HG03280 (cell line): ENCODE results near the gene SETBP1.

ENCODE experiments used
- ATAC-seq: cut with Tn5 transposase; IDR thresholded peaks from one replicate; pipeline ENCODE4 v1.9.1; 2021; ENCODE audit warnings: mild to moderate bottlenecking, moderate library complexity; ENCODE audit not compliant: unreplicated experiment

SETBP1 gene

GRCh38 chr18:44955825-44956224, 275.1 kb downstream of the SETBP1 start:
- no peak for ATAC-seq

- ATAC-seq = no peak
Measured at GRCh38 chr18:44957025-44957424, 276.3 kb downstream of the SETBP1 start.

- no peak for ATAC-seq
Measured at GRCh38 chr18:44957461-44957860, 276.8 kb downstream of the SETBP1 start.

GRCh38 chr18:44958040-44958439, 277.4 kb downstream of the SETBP1 start:
- ATAC-seq = no peak

- no peak for ATAC-seq
Measured at GRCh38 chr18:44958455-44958854, 277.8 kb downstream of the SETBP1 start.

GRCh38 chr18:44959013-44959412, 278.3 kb downstream of the SETBP1 start:
- no peak for ATAC-seq

GRCh38 chr18:44960580-44960979, 279.9 kb downstream of the SETBP1 start:
- ATAC-seq = no peak

- ATAC-seq = no peak
Measured at GRCh38 chr18:44961288-44961995, 280.8 kb downstream of the SETBP1 start.

- ATAC-seq = no peak
Measured at GRCh38 chr18:44967599-44967998, 286.9 kb downstream of the SETBP1 start.

GRCh38 chr18:44968336-44968735, 287.6 kb downstream of the SETBP1 start:
- no peak for ATAC-seq

- no peak for ATAC-seq
Measured at GRCh38 chr18:44969214-44969795, 288.6 kb downstream of the SETBP1 start.

- no peak for ATAC-seq
Measured at GRCh38 chr18:44973282-44973681, 292.6 kb downstream of the SETBP1 start.

GRCh38 chr18:44974174-44974573, 293.5 kb downstream of the SETBP1 start:
- no peak for ATAC-seq

GRCh38 chr18:44977856-44978255, 297.2 kb downstream of the SETBP1 start:
- no peak for ATAC-seq

- no peak for ATAC-seq
Measured at GRCh38 chr18:44979748-44980147, 299.1 kb downstream of the SETBP1 start.

- no peak for ATAC-seq
Measured at GRCh38 chr18:44981121-44981520, 300.4 kb downstream of the SETBP1 start.

- ATAC-seq = no peak
Measured at GRCh38 chr18:44986933-44987332, 306.2 kb downstream of the SETBP1 start.

GRCh38 chr18:44987371-44987770, 306.7 kb downstream of the SETBP1 start:
- no peak for ATAC-seq

GRCh38 chr18:44988821-44989587, 308.3 kb downstream of the SETBP1 start:
- no peak for ATAC-seq

- ATAC-seq = no peak
Measured at GRCh38 chr18:44996261-44996660, 315.6 kb downstream of the SETBP1 start.

- no peak for ATAC-seq
Measured at GRCh38 chr18:44997174-44997573, 316.5 kb downstream of the SETBP1 start.

GRCh38 chr18:44998360-44998759, 317.7 kb downstream of the SETBP1 start:
- no peak for ATAC-seq
